GM12878 (cell line): ENCODE results near the gene PMEL. TPM values are rescaled to one million over a fixed set of nuclear protein-coding genes. Genes with fewer than 3 reads are reported as not detected.

Experiments
- ATAC-seq: fragments of 200-7000 bp; cut with Tn5 transposase; 3 replicates; pipeline ENCODE4 v1.9.1; 2020; ENCODE audit warnings: mild to moderate bottlenecking, moderate library complexity
- BruUV-seq: library from RNA; stranded (reverse); fragments of 400-500 nt; replicated peaks from 2 replicates; lab custom pipeline; 2021; lab: Mats Ljungman, UMichigan
- CTCF ChIA-PET: fragments of 300-600 bp; sonication (Branson Sonifier 250); formaldehyde crosslinking; extraction: SDS; loops from one replicate; lab custom pipeline; 2021; ENCODE audit warnings: inconsistent platforms; lab: Yijun Ruan, JAX
- POLR2A ChIA-PET: fragments of 350-600 bp; formaldehyde crosslinking; extraction: SDS; loops from one replicate; lab custom pipeline; 2021; ENCODE audit warnings: inconsistent platforms; lab: Charles Lee
- RAD21 ChIA-PET: fragments of 300-600 bp; sonication (Branson Sonifier 250); formaldehyde crosslinking; loops from one replicate; lab custom pipeline; 2023; ENCODE audit warnings: antibody characterized with exemption; ENCODE audit not compliant: unreplicated experiment; lab: Charles Lee
- SMC1A ChIA-PET: fragments of 300-600 bp; sonication (Branson Sonifier 250); formaldehyde crosslinking; loops from one replicate; lab custom pipeline; 2023; ENCODE audit not compliant: unreplicated experiment, uncharacterized antibody; lab: Charles Lee
- DNase-seq: peaks from one replicate; pipeline ENCODE4 v3.0.0-alpha.2; 2011; ENCODE audit warnings: low read depth, low spot score
- FAIRE-seq: peaks from 3 replicates; lab custom pipeline; 2011; peaks lifted over from hg19 to GRCh38; lab: Jason Lieb, UNC
- H2AFZ ChIP-seq: 2 replicates; pipeline ENCODE4 v1.6.0; 2011; ENCODE audit warnings: low read depth, low read length, control low read depth; ENCODE audit not compliant: control insufficient read depth
- H3K27ac ChIP-seq: 2 replicates; pipeline ENCODE4 v1.5.1; 2011; ENCODE audit warnings: control low read depth; ENCODE audit not compliant: control insufficient read depth, insufficient read depth
- H3K27me3 ChIP-seq, 2 experiments: replicated peaks in 1 of 2; 2 replicates each; pipeline versions ENCODE4 v1.6.0 to v1.6.1; 2011; ENCODE audit warnings: low read length in 1 of 2; ENCODE audit not compliant: control insufficient read depth in 2 of 2, insufficient read depth in 2 of 2
- H3K36me3 ChIP-seq, 2 experiments: 2 replicates each; pipeline ENCODE4 v1.5.1; 2011; ENCODE audit warnings: low read length in 1 of 2; ENCODE audit not compliant: control insufficient read depth in 2 of 2, insufficient read depth in 2 of 2
- H3K4me1 ChIP-seq: 2 replicates; pipeline ENCODE4 v1.6.1; 2011; ENCODE audit warnings: mild to moderate bottlenecking, low read length, moderate library complexity, mixed read lengths; ENCODE audit not compliant: control insufficient read depth, insufficient read depth
- H3K4me2 ChIP-seq: 2 replicates; pipeline ENCODE4 v1.6.0; 2011; ENCODE audit warnings: control low read depth; ENCODE audit not compliant: control insufficient read depth, insufficient read depth
- H3K4me3 ChIP-seq: fragments of 200-600 bp; sonication (generic); 2 replicates; pipeline ENCODE4 v1.5.1; 2016
- H3K79me2 ChIP-seq: 2 replicates; pipeline ENCODE4 v1.6.0; 2011; ENCODE audit warnings: low read length; ENCODE audit not compliant: control insufficient read depth, insufficient read depth
- H3K9ac ChIP-seq: 2 replicates; pipeline ENCODE4 v1.8.0; 2011; ENCODE audit warnings: low read length, control low read depth, mixed read lengths; ENCODE audit not compliant: control insufficient read depth, insufficient read depth
- H3K9me3 ChIP-seq: replicated peaks from 3 replicates; pipeline ENCODE4 v1.5.1; 2011; ENCODE audit warnings: mild to moderate bottlenecking, low read length; ENCODE audit not compliant: control insufficient read depth, insufficient read depth
- H4K20me1 ChIP-seq: 2 replicates; pipeline ENCODE4 v1.6.0; 2011; ENCODE audit not compliant: control insufficient read depth, insufficient read depth
- CBX5 ChIP-seq: sonication (generic); IDR thresholded peaks from 2 replicates; pipeline ENCODE4 v1.6.1; 2016; ENCODE audit warnings: low read depth, moderate library complexity, mild to moderate bottlenecking, inconsistent platforms
- IKZF1 ChIP-seq: fragments of 450-650 bp; conservative IDR thresholded peaks from 2 replicates; pipeline ENCODE4 v1.6.1; 2017; ENCODE audit warnings: antibody characterized with exemption, mild to moderate bottlenecking
- KAT2A ChIP-seq: conservative IDR thresholded peaks from 2 replicates; pipeline ENCODE4 v1.6.1; 2011; ENCODE audit warnings: low read depth, low read length; ENCODE audit not compliant: control insufficient read depth
- PML ChIP-seq: IDR thresholded peaks from 2 replicates; pipeline ENCODE4 v1.6.1; 2012; ENCODE audit warnings: low read length, inconsistent platforms
- RUNX3 ChIP-seq: IDR thresholded peaks from 2 replicates; pipeline ENCODE4 v1.6.1; 2012; ENCODE audit warnings: low read length, inconsistent platforms
- TARDBP ChIP-seq: IDR thresholded peaks from 2 replicates; pipeline ENCODE4 v1.6.1; 2016; ENCODE audit warnings: borderline replicate concordance
- ZBTB11 ChIP-seq: fragments of 450-650 bp; formaldehyde crosslinking; IDR thresholded peaks from 2 replicates; pipeline ENCODE4 v1.5.0; 2022; ENCODE audit warnings: mild to moderate bottlenecking, missing genetic modification characterization
- WGBS: methylation state at CpG from one replicate; pipeline ENCODE4 v1.1.6; 2016; ENCODE audit warnings: low lambda C conversion rate; ENCODE audit not compliant: insufficient replicate concordance, insufficient coverage; ENCODE audit errors: missing lambda C conversion rate; 5-methylcytosine and 5-hydroxymethylcytosine counted together
- in situ Hi-C: fragments of 300-500 bp; cut with MboI; formaldehyde crosslinking; loops from 9 replicates; pipeline ENCODE4 v1.14.3; 2018; ENCODE audit warnings: mixed read lengths
- intact Hi-C: fragments of 100-400 bp; cut with micrococcal nuclease; formaldehyde crosslinking; loops from one replicate; pipeline ENCODE4 v1.14.2; 2022; ENCODE audit not compliant: unreplicated experiment
- polyA plus RNA-seq, 11 experiments: library from polyadenylated mRNA; depleted of rRNA in 4 of 11; unstranded in 6 of 11; stranded (reverse) in 5 of 11; fragments of >200 nt; fragmentation: Nextera tagmentation in 4 of 11; fragmentation: Illumina TruSeq in 1 of 11; extraction: Ambion mirVana in 4 of 11; extraction: Trizol in 1 of 11; gene quantifications; 1 replicate in 1 of 11; 2 replicates in 10 of 11; pipeline versions ENCODE4 v1.2.1 to v1.2.3, GENCODE V29; 2011 to 2016; ENCODE audit warnings: inconsistent platforms in 2 of 11, missing spikeins in 2 of 11, low read depth in 1 of 11
- total RNA-seq, 4 experiments: library from RNA; depleted of rRNA in 3 of 4; stranded (reverse); fragments of >200 nt in 3 of 4; fragmentation: Illumina TruSeq in 1 of 4; extraction: Trizol in 1 of 4; gene quantifications; 2 replicates each; pipeline versions ENCODE4 v1.2.1 to v1.2.3, GENCODE V29; 2013 to 2021

Gene PMEL
- total and polyA plus RNA-seq, 10 of the 15 experiments (the other 5 are each of a cell fraction or from before 2014, with no cell fraction given): 0.32 to 1.6 (median 0.56) TPM

- Histone ChIP-seq H3K4me3 (no peak overlapping the region), H3K4me2 (no peak overlapping the region), H4K20me1 (no peaks in the 10 kb centered on the region), H3K36me3 (peaks cover 0 to 46% of the 10 kb centered on the region in 2 experiments), H3K9me3 (no peaks in the 10 kb centered on the region), H3K27me3 (no peaks in the 10 kb centered on the region), H3K79me2 (peaks cover 3% of the 10 kb centered on the region; the same call in 1 of the 2 replicates), H2AFZ (no peak overlapping the region), H3K9ac (no peak overlapping the region), H3K27ac (no peak overlapping the region), H3K4me1 (peaks cover 13% of the 10 kb centered on the region)
- ChIA-PET CTCF (interaction anchor here (1.1 to 6.1 kb wide), 8 partner anchors 11 to 198 kb away, joined by 3 to 80 read pairs (median 27); partner anchors contain the start of genes GDF11, ORMDL2, PYM1 and RAB5B), SMC1A (interaction anchor here (1.0 to 5.0 kb wide), 5 partner anchors 12 to 199 kb away, joined by 3 to 51 read pairs (median 8); partner anchors contain the start of gene PYM1), POLR2A (interaction anchor here (0.9 kb wide), 1 partner anchor 111 kb away, joined by 3 read pairs; no protein-coding TSS in a partner anchor), RAD21 (interaction anchor here (5.0 kb wide), 1 partner anchor 198 kb away, joined by 43 read pairs; no protein-coding TSS in a partner anchor)
- ATAC-seq: no peak
- BruUV-seq: no TSS peak
- intact Hi-C loops (no loop called here), in situ Hi-C loops (no loop called here)
- 48% methylated on average over 2 of the region's 2 CpGs for WGBS
- DNase-seq: no peak
- TF ChIP-seq IKZF1 (no peak), KAT2A (no peak), RUNX3 (no peak), PML (no peak), ZBTB11 (no peak), TARDBP (no peak), CBX5 (no peak)
- FAIRE-seq: no peak
These were observed 27.9 kb downstream of the PMEL start for GRCh38 chr12:55937981-55938380.
